SIG-M5 treated with dmso at 0.1 percent for 504 hours (cell line): ENCODE results near the gene PARP4.
"Not testable (repeated sequence)": the region's sequence is repeated elsewhere in the genome, so short reads cannot be mapped to it uniquely, and the experiment has no call there.

Source experiments
- DNase-seq: peaks from one replicate; lab custom pipeline; 2025; ENCODE audit not compliant: unreplicated experiment; lab: John Stamatoyannopoulos, UW

Gene PARP4

GRCh38 chr13:24454056-24454455 is 58.5 kb downstream of the PARP4 start:
- no peak for DNase-seq

DNA sequence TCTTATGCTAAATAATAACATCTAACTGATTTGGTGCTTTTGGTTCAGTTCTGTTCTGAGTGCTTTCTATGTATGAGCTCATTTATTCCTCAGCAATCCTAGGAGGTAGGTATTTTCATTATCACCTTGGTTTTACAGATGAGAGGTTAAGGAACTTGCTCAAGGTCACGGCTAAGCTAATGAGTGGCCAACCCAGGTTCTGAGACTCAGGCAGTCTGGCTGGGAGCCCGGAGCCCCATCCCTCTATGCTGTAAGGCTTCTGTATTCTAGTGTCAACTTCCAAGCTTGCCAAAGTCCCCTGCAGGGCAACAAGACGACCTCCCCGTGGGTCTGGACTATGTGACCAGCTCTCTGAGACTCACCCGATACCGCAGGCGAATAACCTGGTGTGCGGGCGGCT is 60.5 kb downstream of the PARP4 start:
- DNase-seq, result no peak

DNA sequence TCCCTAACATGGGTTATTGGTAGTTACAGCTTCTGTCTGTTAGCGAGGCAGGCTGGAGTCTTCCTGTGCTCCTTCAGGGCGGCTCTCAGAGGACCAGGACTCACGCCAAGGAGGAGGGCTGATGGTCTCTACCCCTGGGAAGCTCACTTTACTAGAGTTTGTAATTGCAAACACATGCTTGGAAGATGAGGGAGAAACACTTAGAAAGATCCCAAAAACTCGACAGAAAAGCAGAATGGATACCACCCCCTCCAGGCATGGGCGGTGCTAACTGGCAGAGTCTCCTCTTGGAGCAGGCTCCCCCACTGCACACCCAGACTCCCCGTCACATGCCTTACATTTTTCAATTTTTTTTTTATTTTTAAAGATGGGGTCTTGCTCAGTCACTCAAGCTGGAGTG is 62.0 kb downstream of the PARP4 start:
- no peak for DNase-seq

DNA sequence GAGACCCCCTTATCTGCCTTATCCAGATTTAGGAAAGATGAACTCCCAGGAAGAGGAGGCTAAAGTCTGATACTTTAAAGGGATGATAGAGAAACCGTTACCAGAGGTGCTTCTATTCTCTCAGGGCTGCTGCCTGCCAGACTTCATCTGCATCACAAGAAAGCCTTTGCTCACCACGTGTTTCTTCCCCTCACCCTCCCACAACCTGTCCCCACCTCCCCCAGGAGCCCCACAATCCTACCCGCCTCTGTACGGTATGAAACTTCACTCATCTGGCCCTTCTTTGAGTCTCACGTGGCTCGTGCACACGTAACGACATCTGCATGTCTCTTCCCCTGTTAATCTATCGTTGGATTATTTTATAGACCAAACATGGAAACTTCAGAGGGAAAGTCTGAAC is 67.7 kb downstream of the PARP4 start:
- DNase-seq, result not testable (repeated sequence)

DNA sequence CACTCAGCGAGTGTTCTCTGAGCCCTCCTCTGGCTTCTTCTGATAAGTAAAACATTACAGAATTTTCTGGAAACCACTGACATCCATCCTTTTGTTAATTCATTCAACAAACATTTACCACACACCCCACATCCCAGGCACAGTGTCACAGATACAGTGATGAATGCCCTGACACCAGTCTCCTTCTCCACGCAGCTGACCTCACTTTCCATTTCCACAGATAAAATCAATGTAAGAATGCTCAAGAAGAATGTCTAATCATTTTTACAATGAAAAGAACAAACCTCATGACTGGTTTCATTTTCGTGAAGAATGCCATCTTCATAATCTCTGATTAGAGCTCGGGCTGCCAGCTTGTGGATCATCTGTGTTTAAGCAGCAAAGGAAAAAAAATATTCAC is 69.2 kb downstream of the PARP4 start:
- DNase-seq, result no peak

- DNase-seq, result not testable (repeated sequence)
Observed at GRCh38 chr13:24426045-24426444, 86.5 kb downstream of the PARP4 start.

DNA sequence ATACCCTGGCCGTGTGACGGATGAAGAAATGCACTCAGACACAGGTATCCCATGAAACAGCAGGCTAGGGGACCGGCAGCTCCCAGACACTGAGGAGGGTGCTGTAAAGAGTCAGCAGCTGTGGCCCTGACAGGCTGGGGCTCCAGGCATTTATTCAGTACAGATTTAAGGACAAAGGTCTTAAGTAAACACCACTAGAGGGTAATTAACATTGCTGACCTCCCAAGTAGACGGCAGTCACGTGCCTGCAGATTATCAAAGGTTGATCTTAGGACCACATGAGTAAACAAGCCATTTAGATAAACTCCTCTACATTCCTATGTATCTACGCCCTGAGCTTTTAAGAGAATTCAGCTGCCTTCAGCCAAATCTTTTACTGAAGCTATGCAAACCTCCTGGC is 92.9 kb downstream of the PARP4 start:
- not testable (repeated sequence) for DNase-seq

GRCh38 chr13:24407844-24408243 is 104.7 kb downstream of the PARP4 start:
- DNase-seq, result no peak

DNA sequence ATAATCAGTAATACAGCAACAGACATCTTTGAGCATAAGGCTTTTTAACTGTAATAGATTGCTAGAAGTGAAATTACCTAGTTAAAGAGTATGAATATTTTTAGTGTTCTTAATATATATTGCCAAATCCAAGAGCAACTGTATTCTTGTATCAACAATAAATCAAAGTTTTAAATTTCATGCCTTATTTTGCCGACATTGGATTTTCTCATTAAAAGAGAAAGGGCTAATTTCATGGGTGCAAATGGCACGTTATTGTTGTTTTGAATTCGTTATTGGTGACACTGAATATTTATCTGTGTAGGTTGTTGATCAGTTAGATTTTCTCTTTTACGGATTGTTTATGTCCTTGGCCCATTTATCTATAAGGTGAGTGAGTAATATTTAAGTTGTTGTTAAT is 106.1 kb downstream of the PARP4 start:
- no peak for DNase-seq

GRCh38 chr13:24396821-24397220 is 115.8 kb downstream of the PARP4 start:
- no peak for DNase-seq

DNA sequence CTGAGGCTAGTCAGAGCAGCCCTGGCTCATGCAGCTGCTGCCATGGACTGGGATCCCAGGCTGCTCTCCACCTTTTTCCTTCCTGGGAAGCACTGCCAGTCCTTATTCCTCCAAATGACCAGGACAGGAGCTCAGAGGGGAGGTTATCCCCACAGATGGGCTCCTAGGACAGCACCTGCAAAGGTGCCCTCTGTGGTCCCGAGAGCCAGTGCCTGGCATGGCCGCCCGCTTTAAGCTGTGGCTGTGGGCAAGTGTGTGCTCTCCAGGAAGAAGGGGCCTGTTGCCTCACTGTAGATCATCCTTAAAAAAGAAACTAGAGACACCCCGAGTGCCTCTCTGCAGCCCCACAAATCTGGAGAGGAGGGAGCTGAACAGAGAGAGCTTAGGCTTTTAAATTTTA is 119.6 kb downstream of the PARP4 start:
- no peak for DNase-seq

DNA sequence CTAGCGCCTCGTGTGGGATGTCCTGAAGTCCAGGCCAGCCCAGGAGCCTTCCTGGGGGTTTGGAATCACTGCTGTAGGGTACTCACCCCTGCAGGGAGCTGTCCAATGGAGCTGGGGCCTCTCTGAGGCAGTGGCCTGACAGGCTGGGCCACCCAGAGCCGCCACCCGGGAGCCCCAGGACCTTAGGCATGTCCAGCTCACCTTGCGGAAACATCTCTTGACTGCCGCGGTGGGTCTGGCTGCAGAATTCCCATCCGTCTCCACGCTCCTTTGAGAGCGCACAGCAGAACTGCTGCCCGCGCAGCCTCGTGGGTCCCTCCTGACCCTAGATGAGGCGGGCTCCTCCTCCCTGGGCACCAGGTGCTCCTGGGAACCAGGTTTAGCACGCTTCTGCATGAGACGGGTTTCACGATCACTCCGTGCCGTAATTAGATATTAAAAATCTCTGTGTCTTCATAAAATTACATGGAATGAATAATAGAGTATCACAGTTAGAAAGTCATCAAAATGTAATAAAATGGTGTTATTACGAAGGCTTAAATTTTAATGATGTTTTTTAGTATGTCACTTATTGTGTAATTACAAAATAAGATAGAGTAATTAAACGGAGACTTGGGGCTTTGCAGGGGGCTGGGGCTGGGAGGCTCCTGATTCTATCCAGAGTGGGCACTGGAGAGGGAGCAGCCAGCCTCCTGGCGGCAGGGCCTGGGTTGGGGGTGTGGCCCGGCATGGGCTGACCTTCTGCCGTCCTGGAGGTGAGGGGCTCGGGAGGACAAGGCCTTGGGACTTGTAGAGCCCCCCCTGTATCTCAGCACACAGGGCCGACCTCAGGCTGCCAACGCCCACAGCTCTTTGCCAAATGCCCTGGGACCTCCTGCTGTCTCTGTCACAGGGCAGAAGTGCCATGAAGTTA is 120.6 kb downstream of the PARP4 start:
- DNase-seq, result not testable (repeated sequence)

DNA sequence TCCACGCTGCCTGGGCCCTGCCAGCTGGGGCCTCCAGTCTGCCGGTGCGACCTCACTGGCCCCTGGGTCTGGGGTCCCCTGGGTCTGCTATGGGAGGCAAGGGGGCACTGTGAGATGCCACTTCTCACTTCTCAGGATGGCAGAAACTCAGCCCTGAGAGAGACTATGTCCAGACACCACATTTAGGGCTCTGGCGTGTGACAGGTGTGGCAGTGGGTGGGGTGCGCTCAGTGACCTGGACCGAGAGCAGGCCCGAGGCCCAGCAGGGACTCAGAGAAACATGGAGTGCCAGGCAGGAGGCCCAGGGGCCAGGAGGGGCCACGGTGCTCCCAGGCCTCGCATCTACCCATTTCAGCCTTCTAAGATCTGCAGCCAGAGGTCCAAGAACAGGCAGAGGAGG is 121.8 kb downstream of the PARP4 start:
- not testable (repeated sequence) for DNase-seq

GRCh38 chr13:24389506-24389905 is 123.1 kb downstream of the PARP4 start:
- no peak for DNase-seq

DNA sequence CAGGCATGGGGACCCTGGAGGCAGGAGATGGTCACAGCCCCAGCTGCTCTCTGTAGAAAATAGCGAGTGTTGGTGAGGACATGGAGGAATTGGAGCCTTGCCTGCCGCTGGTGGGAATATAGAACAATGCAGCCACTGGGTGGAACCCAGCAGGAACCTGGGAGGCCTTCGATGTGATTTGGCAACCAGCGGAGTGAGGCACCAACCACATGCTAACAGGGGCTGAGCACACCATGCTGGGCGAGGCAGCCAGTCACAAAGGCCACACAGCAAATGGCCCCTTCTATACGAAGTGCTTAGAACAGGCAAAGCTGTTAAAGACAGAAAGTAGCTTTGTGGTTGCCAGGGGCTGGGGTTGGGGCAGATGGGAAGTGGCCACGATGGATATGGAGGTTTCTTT is 123.8 kb downstream of the PARP4 start:
- not testable (repeated sequence) for DNase-seq

GRCh38 chr13:24386816-24387708 is 125.5 kb downstream of the PARP4 start:
- no peak for DNase-seq

DNA sequence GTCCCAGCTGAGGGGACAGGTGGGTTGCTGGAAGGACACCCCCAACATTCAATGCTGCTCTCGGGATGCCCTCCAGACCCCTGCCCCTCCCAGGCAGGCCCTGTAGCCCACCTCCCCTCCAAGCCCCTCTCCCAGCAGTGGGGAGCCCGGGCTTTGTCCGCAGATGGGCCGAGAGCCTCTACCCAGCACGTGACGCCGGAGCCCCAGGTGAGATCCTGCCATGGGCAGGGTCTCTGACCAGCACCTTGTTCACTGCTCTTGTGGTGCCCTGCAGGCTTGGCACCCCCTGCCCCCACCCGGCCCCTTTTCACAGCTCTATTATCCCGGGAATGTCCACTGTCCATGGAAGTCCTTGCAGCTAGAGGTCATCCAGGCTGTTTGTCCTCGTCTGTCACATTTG is 126.7 kb downstream of the PARP4 start:
- DNase-seq, result no peak

DNA sequence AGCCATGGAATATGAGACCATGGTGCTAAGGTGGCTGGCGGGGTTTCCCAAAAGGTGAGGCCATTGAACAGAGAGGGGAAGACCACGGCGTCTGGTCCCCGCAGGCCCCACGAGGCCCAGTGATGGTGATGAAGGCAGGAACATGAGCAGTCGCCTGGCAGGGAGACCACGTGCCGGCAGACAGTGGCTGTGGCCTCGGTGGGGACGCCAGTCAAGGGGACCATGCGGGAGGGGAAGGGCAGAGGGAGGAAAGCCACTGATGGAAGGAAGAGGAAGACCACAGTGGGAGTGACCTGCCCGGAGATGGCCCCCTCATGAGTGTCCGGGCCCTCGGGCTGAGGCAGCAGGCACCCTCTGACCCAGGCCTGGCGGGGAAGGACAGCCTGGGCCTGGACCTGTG is 127.6 kb downstream of the PARP4 start:
- DNase-seq, result not testable (repeated sequence)

DNA sequence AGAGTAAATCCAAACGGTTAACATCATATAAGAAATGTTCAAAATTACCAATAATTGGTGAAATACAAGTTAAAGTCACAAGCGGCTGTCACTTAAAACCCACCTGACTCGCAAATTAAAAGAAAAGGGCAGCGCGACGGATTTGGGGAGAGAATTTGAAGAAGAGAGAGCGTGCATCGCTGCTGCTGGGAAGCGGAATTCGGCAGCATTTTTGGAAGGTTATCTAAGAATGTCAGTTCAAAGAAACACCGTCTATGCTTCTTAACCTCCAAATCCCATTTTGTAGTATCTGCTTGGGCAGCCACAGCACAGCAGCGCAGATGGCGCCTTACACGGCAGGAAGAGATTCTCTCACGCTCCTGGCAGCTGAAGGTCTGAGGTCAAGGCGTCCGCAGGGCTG is 128.5 kb downstream of the PARP4 start:
- DNase-seq, result not testable (repeated sequence)

DNA sequence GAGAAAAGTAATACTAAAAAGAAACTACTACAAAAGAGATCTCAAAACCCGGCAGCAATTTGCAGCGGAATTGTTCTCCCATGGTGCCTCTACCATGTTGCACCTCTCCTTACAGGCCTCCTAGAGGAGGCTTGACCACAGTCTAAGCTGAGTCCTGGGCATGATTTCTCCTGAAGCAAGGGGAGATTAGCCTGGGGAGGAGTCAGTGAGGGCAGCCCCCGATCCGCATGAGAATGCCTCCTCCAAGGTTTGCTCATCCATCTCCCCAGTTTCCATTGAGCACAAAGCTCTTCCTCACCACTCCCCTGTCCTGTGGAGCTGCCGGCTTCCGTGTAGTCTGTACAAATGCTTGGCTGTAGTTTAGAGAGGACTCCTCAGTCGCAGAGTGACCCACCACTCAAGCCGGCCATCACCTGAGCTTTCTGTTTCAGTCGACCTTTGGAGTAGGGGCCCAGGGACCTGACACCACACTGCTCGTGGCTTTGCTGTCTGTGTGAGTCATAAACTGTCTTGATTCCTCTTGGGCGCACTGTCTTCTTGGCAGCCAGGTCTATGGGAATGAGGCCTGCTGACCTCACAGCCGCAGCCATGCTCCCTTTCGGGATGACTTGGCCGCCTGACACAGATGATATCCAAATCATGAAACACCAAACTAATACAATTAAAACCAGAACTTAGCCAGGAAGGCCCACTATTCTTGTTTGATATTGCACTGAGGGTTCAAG is 130.9 kb downstream of the PARP4 start:
- no peak for DNase-seq

DNA sequence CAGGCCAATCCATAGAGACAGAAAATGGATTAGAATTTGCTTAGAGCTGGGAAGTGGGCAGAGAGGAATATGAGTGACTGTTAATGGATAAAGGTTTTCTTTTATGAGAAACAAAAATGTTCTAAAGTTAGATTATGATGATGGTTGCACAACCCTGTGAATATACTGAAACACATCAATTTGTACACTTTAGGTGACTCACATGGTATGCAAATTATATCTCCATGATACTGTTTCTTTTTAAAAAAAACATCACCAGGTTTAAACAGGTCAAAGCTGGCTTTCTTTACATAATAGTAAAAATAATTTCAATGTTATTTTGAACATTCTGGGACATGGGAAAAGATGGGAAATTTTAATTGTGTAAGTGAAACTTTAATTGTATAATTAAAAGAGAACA is 131.7 kb downstream of the PARP4 start:
- not testable (repeated sequence) for DNase-seq
